Hematopoietic multipotent progenitor cell (in vitro differentiated cells): ENCODE results near the gene AP1M1. TPM values are rescaled to one million over a fixed set of nuclear protein-coding genes. Genes with fewer than 3 reads are reported as not detected.

Experiments used
- DNase-seq, 3 donors: peaks; one replicate each; pipeline ENCODE4 v3.0.0-alpha.2; 2011 to 2015; ENCODE audit warnings: low read depth in 2 of 3, low spot score in 2 of 3
- total RNA-seq: library from RNA; depleted of rRNA; stranded (reverse); fragments of >200 nt; gene quantifications from one replicate; pipeline ENCODE4 v1.2.3, GENCODE V29; 2012

Gene AP1M1
- total RNA-seq, 1 donor: 132 TPM

DNA sequence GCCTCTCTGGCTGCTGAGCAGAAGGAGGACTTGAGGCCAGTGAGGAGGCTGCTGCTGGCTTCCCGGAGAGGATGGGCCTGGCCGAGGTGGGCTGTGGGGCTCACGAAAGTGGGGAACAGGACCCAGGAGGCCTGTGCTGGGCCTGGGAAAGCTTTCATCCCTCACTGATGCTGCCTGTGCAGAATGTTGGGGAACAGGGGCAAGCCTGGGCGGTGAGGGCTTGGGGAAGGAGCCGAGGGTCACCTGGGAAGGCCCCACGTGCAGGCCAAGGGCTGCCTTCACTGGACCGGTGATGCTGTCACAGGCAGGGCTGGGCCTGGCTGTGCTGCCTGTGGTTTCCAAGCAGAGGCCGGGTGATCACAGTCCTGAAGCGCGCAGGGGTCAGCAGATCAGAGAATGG is 9.4 kb downstream of the AP1M1 start:
- no peak for DNase-seq

DNA sequence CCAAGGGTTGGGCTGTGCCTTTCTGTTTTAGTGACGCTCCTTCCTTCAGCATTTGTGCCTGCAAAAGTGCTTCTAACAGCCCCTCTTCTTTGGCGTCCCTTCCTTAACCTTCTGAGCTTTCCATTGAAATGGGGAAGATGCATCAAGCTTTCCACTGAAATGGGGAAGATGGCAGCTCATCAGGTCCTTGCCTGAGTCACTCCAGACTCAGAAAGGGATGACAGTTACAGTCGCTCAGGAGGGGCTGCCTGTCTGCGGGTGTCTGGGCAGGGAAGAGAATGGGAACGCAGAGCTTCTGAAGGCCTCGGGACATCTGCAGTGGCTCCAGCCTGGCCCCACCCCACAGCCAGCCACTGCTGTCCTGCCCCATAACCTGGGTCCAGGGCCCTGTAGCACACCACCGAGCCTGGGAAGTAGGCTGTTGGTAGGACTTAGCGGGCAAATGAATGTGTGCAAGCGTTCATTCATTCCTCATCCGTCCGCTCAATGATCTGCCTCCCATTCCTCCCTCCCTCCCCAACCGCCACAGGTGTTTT is 9.8 kb downstream of the AP1M1 start:
- DNase-seq: no peak

- no peak for DNase-seq
Measured at GRCh38 chr19:16208064-16208759, 10.5 kb downstream of the AP1M1 start.

DNA sequence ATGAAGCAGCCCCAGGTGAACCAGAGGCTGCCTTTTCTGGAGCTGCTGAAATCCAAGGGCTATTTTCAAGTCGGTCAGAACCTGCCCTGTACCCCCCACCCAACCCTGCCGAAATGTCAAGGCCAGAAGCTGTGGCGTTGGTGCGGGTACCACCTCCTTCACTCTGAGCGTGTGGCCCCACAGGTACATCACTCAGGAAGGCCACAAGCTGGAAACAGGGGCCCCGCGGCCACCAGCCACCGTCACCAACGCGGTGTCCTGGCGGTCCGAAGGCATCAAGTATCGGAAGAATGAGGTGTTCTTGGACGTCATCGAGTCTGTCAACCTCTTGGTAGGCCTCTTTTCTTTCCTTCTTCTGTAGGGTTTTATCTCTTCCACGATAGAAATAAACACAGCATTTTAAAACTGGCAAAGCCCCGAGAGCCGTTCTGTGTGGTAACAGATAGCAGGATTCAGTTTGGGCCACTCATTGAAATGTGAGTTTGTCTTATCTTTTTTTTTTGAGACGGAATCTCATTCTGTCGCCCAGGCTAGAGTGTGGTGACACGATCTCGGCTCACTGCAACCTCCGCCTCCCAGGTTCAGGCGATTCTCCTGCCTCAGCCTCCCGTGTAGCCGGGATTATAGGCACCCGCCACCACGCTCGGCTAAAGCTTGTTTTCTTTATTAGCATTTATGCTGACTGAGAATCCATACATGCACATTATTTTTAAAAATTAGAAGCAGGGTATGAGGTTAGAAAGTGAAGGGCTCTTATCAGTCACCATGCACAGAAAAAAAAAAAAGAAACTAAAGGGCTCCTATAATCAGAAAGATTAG is 11.3 kb downstream of the AP1M1 start:
- DNase-seq: no peak

DNA sequence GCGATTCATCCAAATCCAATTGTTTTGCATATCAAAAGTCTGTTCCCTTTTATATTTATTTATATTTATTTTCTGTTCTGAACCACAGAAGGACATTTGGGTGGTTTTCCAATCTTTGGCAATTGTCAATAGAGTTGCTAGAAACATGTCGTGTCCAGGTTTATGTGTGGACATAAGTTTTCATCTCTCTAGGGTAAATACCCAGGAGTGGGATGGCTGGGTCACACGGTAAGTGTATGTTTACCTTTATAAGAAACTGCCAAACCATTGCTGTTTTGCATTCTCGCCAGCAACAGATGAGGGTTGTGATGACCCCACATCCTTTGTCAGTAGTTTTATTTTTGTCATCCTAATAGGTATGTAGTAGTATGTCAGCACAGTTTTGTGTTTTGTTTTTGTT is 12.5 kb downstream of the AP1M1 start:
- no peak for DNase-seq

- no peak for DNase-seq
Measured at GRCh38 chr19:16213076-16213475, 15.4 kb downstream of the AP1M1 start.

DNA sequence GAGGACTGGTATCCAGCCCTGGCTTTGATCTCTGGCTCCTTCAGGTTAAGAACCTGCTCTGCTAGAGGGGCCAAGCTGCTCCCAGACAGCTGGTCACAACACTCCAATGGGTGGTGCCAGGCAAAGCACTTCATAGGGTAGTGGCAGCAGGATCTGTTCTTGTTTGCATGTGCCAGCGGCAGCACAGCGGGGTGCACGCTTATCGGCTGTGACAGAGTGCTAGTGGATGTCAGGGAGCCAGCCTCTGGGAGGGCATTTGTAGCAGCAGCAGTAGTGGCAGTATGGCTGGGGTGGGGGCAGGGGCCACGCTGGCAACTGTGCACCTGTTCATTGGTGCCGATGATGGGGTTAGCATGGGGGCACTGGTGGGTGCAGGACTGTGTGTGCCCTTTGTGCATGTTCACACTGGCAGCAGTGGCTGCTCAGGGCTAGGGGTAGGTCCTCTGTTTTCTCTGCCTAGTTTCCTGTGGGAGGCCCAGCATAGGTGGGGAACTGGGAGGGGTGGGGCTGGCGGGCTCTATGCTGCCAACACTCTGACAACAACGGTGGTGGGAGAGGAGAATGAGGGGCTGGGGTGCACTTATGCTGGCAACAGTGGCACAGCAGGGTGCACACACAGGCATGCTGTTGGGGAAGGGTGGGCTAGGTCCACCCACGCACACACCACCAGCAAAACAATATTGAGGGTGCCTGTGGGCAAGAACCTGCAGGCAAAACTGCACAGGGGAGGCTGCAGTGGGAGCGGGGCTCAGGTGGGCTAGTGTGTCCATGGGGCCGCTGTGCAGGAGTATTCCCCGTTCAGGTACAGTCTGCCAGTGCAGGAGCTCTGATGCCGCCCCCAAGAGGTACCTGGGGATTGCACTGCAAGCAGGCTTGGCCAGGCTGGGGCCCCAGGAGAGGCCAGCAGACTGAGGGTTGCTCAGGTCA is 19.3 kb downstream of the AP1M1 start:
- DNase-seq: no peak

- no peak for DNase-seq
Measured at GRCh38 chr19:16217716-16218451, 20.2 kb downstream of the AP1M1 start.

DNA sequence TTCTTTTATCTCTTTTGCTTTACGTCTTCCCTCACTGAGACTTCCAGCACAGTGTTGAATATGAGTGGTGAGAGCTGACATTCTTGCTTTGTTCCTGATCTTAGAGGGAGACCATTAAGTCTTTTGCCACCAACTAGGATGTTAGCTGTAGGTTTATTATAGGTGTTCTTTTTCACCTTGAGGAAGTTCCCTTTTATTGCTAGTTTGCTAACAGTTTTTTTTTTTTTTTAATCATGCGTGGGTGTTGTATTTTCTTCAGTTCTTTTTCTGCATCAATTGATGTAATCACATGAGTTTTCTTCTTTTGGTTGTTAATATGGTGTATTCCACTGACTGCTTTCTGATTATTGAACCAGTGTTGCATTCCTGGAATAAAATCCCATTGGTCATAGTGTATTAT is 21.1 kb downstream of the AP1M1 start:
- no peak for DNase-seq

DNA sequence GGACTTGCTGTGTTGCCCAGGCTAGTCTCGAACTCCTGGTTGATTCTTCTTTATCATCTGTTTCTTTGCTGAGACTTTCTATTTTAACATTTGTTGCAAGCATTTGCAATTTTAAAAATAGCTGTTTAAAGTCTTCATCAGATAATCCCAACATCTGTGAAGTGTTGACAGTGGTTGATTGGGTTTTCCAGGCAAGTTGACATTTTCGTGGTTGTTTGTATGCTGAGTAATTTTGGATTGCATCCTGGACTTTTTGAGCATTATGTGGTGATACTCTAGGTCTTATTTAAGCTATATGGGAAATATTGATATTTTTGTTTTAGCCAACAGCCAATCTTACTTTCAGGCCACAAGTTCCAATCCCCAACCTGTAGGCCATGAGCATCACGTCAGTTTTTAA is 25.1 kb downstream of the AP1M1 start:
- DNase-seq: no peak

- no peak for DNase-seq
Measured at GRCh38 chr19:16223746-16224145, 26.0 kb downstream of the AP1M1 start.

DNA sequence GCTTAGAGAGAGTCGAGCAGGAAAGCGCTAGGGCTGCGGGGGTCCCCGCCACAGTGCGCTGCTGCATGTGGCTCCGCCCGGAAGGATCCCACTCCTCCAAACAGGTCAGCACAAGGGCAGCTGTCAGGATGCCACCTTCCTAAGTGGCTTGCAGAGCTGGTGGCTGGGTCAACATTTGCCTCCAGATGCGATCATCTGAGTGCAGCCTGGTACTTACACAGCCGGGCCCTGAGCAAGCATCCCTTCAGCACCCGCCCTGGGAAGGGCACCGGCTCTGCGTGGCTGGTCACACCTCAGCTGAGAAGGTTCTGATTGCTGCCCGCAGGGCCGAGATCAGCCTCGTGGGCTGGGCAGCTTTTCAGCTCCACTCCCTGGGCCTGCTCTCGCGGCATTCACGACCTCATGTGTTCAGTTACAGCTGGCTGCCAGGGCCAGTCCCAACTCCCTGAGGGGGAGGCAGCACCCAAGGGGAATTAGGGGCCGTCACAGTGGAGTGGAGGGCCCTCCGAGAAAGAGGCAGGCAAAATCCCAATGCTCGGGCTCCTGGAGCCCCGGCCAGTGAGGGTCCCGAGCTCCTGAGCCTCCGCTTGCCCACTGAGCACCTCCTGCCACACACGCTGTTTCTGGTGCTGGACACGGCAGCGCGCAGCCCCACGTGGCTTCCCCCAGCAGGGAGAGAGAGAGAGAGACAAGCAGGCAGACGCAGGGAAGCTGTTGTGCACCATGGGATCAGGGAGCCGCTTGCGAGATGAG is 26.8 kb downstream of the AP1M1 start:
- DNase-seq: no peak

DNA sequence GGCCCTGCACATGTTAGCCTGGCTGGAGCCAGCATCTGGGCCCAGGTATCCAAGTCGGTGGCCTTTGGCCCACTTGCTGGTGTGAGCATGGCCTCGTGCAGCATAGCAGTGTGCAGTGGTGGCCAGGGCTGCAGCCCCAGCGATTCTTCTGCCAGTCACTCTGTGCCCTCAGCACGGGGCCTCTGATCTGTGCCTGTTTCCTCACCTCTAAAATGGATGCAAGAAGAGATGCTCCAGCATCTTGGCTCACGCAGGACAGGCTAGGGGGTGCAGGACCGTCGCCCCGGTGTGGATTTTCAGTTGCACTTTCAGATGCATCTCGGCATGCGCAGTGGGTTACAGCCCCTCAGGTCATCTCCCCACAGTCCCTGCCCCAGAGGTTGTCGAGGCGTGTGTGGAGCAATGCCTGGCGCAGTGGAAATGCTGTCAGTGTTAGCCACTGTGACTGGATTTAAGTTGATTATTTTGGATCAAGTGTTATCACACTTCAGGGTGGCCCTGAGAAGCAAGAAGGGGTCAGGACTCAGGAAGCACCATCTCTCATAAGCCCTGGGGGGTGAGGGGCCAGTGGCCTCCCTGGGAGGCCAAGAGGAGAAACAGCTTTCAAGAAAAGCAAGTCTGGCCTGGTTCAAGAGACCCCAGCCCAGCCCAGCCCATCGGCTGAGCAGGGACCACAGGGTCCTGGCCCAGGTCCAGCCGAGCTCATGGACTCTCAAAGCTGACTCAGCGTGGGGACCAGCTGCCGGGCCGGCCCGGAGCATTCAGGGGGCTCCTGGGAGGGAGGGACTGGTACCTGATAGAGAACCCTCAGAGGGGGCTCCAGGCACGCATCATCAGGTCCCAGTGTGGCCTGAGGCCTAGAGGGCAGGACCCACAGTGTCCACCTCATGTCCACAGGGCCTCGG is 27.8 kb downstream of the AP1M1 start:
- DNase-seq: no peak

GRCh38 chr19:16226184-16226591 is 28.5 kb downstream of the AP1M1 start:
- DNase-seq: no peak

DNA sequence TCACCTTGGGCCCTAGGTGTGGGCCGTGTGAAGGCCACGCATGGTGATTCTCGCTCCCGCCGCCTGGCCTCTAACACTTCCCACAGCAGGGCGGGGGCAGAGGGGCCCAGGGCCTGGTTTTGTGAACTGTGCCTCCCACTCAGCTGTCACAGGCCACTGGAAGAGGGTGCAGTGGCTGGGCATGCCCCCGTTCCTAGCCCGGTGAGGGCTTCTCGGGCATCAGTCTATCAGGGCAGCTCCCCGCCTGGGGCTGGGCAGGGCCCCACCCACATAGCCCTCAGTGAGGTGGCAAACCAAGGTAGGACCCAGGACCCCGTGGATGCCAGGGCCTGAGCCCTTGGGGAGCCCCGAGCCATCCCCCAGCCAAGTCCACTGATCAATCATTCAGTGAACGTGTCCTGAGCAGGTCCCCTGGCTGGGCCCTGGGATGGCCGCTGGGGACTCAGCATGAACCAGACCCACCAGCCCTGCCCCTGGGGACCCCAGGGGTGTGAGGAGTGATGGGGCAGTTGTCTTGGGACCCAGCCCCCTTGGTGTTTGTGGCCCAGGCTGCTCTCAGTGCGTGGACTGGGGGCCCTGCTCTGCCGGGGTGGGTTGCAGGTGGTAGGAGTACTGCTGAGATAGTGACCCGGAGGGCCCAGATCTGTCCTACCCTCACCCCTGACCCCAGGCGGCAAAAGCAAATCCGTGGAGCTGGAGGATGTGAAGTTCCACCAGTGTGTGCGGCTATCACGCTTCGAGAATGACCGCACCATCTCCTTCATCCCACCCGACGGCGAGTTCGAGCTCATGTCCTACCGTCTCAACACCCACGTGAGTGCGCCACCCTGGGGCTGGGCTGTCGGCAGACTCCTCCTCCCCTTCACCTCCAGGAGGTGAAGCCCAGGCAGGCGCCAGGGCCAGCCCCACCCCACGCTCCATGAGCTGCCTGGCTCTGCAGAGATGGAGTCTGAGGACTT is 29.4 kb downstream of the AP1M1 start:
- no peak for DNase-seq

GRCh38 chr19:16227837-16228636 is 30.3 kb downstream of the AP1M1 start:
- DNase-seq: no peak
